Lung (tissue), 12 donors: ENCODE data around the gene MT1M. TPM values are rescaled to one million over a fixed set of nuclear protein-coding genes. Genes with fewer than 3 reads are reported as not detected.

Experiments used
- ATAC-seq: fragments of 200-7000 bp; cut with Tn5 transposase; one replicate; pipeline ENCODE4 v1.9.1; 2020; ENCODE audit warnings: moderate number of reproducible peaks; ENCODE audit not compliant: insufficient read depth, low FRiP score
- DNase-seq, 3 donors: peaks; one replicate each; pipeline ENCODE4 v3.0.0-alpha.2; 2013 to 2017
- H3K27ac ChIP-seq, 2 donors: one replicate each; pipeline ENCODE4 v1.5.1; 2013; ENCODE audit warnings: mild to moderate bottlenecking in 2 of 2, moderate library complexity in 2 of 2, control low read depth in 1 of 2, inconsistent platforms in 1 of 2, low read depth in 1 of 2, low read length in 1 of 2
- H3K27me3 ChIP-seq, 3 donors: one replicate each; pipeline ENCODE4 v1.5.1; 2013; ENCODE audit warnings: low read length in 2 of 3; ENCODE audit not compliant: control insufficient read depth in 3 of 3, insufficient read depth in 3 of 3
- H3K36me3 ChIP-seq, 4 donors: one replicate each; pipeline ENCODE4 v1.5.1; 2013; ENCODE audit warnings: low read length in 4 of 4, mild to moderate bottlenecking in 1 of 4, moderate library complexity in 1 of 4; ENCODE audit not compliant: control insufficient read depth in 4 of 4, insufficient read depth in 4 of 4
- H3K4me1 ChIP-seq, 5 donors: one replicate each; pipeline ENCODE4 v1.5.1; 2013; ENCODE audit warnings: low read length in 5 of 5, mild to moderate bottlenecking in 2 of 5, moderate library complexity in 1 of 5; ENCODE audit not compliant: control insufficient read depth in 5 of 5, insufficient read depth in 5 of 5
- H3K4me3 ChIP-seq: one replicate; pipeline ENCODE4 v1.5.1; 2013; ENCODE audit warnings: mild to moderate bottlenecking, control low read depth, moderate library complexity
- H3K9ac ChIP-seq, 2 donors: one replicate each; pipeline ENCODE4 v1.5.1; 2013; ENCODE audit warnings: low read length in 2 of 2, control low read depth in 1 of 2; ENCODE audit not compliant: insufficient read depth in 1 of 2
- H3K9me3 ChIP-seq, 4 donors: one replicate each; pipeline ENCODE4 v1.5.1; 2013; ENCODE audit warnings: low read length in 3 of 4, mild to moderate bottlenecking in 1 of 4, moderate library complexity in 1 of 4; ENCODE audit not compliant: control insufficient read depth in 4 of 4, insufficient read depth in 3 of 4
- CTCF ChIP-seq: IDR thresholded peaks from 2 replicates; pipeline ENCODE4 v1.5.1; 2012; ENCODE audit warnings: mild to moderate bottlenecking; ENCODE audit errors: control extremely low read depth, extremely low read depth
- WGBS, 2 donors: extraction: QIAGEN DNeasy Blood & Tissue Kit; methylation state at CpG; one replicate each; pipeline ENCODE4 v1.1.7; 2013; 5-methylcytosine and 5-hydroxymethylcytosine counted together
- polyA plus RNA-seq, 2 donors: library from polyadenylated mRNA; stranded (reverse); fragments of 200-250 nt; gene quantifications; one replicate each; pipeline ENCODE4 v1.2.1, GENCODE V29; 2013
- total RNA-seq, 2 donors: library from RNA; depleted of rRNA in 1 of 2; stranded (reverse); fragments of >200 nt in 1 of 2; gene quantifications; one replicate each; pipeline ENCODE4 v1.2.1, GENCODE V29; 2014 to 2021
- donor health status: control.
- donor health status: control.
- donor health status: Bipolar disorder and iron deficiency.
- donor health status: healthy.
- donor health status: DM: yes; HTN: yes; CAD: no.

Gene MT1M
- total and polyA plus RNA-seq, 4 donors, result 0.88 to 251 (median 43.5) TPM

- no peaks in the 10 kb centered on the region for H3K9me3 ChIP-seq
- no peaks in the 10 kb centered on the region for H3K36me3 ChIP-seq
- peaks cover 0 to 8% (median 0%) of the 10 kb centered on the region in 3 donors for H3K27me3 ChIP-seq
- H3K9ac ChIP-seq, result peak overlapping the region in 1 of 2 donors; percentile 78
- DNase-seq, result no peak
- 0% methylated on average over 21 of the region's 21 CpGs for WGBS, 2 donors
- ATAC-seq, result no peak
- H3K27ac ChIP-seq, result peak overlapping the region; percentile 88 to 91
- H3K4me1 ChIP-seq, result peaks cover 9 to 55% (median 31%) of the 10 kb centered on the region in 5 donors
- H3K4me3 ChIP-seq, result peak overlapping the region; percentile 78
- no peak for TF ChIP-seq CTCF
Measured at GRCh38 chr16:56608876-56609462, 23.5 kb upstream of the MT1M start.

GRCh38 chr16:56609463-56609921 is 23.0 kb upstream of the MT1M start:
- peak; percentile 83 to 94 (median 94) for DNase-seq
- 0 to 1% methylated on average over 6 of the region's 6 CpGs for WGBS, 2 donors
- H3K27me3 ChIP-seq, result peaks cover 0 to 8% (median 0%) of the 10 kb centered on the region in 3 donors
- peaks cover 9 to 55% (median 31%) of the 10 kb centered on the region in 5 donors for H3K4me1 ChIP-seq
- H3K27ac ChIP-seq, result peak overlapping the region; percentile 88 to 91
- no peaks in the 10 kb centered on the region for H3K36me3 ChIP-seq
- no peaks in the 10 kb centered on the region for H3K9me3 ChIP-seq
- peak overlapping the region; percentile 78 for H3K4me3 ChIP-seq
- TF ChIP-seq CTCF, result no peak
- ATAC-seq, result no peak
- H3K9ac ChIP-seq, result peak overlapping the region in 1 of 2 donors; percentile 78

- WGBS, 2 donors, result 17 to 27% methylated on average over 10 of the region's 10 CpGs
- Histone ChIP-seq H3K27ac (peak overlapping the region; percentile 88 to 95), H3K4me3 (no peak overlapping the region), H3K4me1 (peaks cover 9 to 55% (median 31%) of the 10 kb centered on the region in 5 donors), H3K36me3 (no peaks in the 10 kb centered on the region), H3K9me3 (no peaks in the 10 kb centered on the region), H3K27me3 (peaks cover 0 to 10% (median 0%) of the 10 kb centered on the region in 3 donors), H3K9ac (peak overlapping the region in 1 of 2 donors; percentile 78)
- DNase-seq (peak in 2 of 3 donors; percentile 46 to 48), ATAC-seq (no peak)
- TF ChIP-seq CTCF, result no peak
Measured at GRCh38 chr16:56610017-56610608, 22.3 kb upstream of the MT1M start.
